ENCODE results near the gene RPTOR.

The RPTOR gene

GRCh38 chr17:80902963-80903611 lies 358.4 kb downstream of the RPTOR start:
- DNase-seq = no peak

GRCh38 chr17:80904036-80904753 lies 359.6 kb downstream of the RPTOR start:
- DNase-seq = peak; percentile 11

- no peak for DNase-seq
Measured at GRCh38 chr17:80905586-80906230, 361.1 kb downstream of the RPTOR start.

GRCh38 chr17:80906364-80907259 lies 362.0 kb downstream of the RPTOR start:
- DNase-seq = no peak

GRCh38 chr17:80907281-80907680 lies 362.6 kb downstream of the RPTOR start:
- DNase-seq = no peak

- no peak for DNase-seq
Measured at GRCh38 chr17:80908211-80908610, 363.6 kb downstream of the RPTOR start.

GRCh38 chr17:80908776-80909175 lies 364.1 kb downstream of the RPTOR start:
- no peak for DNase-seq

- no peak for DNase-seq
Measured at GRCh38 chr17:80909635-80910034, 365.0 kb downstream of the RPTOR start.

- no peak for DNase-seq
Measured at GRCh38 chr17:80910043-80910442, 365.4 kb downstream of the RPTOR start.

- DNase-seq = no peak
Measured at GRCh38 chr17:80912476-80912875, 367.8 kb downstream of the RPTOR start.

- DNase-seq = no peak
Measured at GRCh38 chr17:80913928-80914821, 369.5 kb downstream of the RPTOR start.

- DNase-seq = no peak
Measured at GRCh38 chr17:80916246-80916645, 371.6 kb downstream of the RPTOR start.

- DNase-seq = no peak
Measured at GRCh38 chr17:80917716-80918560, 373.3 kb downstream of the RPTOR start.

- no peak for DNase-seq
Measured at GRCh38 chr17:80918731-80919130, 374.1 kb downstream of the RPTOR start.

GRCh38 chr17:80919331-80920311 lies 375.0 kb downstream of the RPTOR start:
- DNase-seq = no peak

- no peak for DNase-seq
Measured at GRCh38 chr17:80920441-80920840, 375.8 kb downstream of the RPTOR start.

GRCh38 chr17:80921159-80921558 lies 376.5 kb downstream of the RPTOR start:
- DNase-seq = no peak

GRCh38 chr17:80921741-80922579 lies 377.3 kb downstream of the RPTOR start:
- DNase-seq = no peak

All from NCI-H2227 treated with DMSO at 0.1 percent for 48 hours (cell line).